Stomach (tissue), 9 donors: Measurements from ENCODE around the gene DCLK2. TPM values are rescaled to one million over a fixed set of nuclear protein-coding genes. Genes with fewer than 3 reads are reported as not detected.
A peak's percentile ranks its signal among the peaks of the same experiment; 100 is the strongest.

Experiments
- DNase-seq, 2 donors: peaks; one replicate each; pipeline versions ENCODE4 v3.0.0 to v3.0.0-alpha.2; 2013 to 2019
- H3K27ac ChIP-seq, 5 donors: fragments of 200-600 bp in 4 of 5; sonication (generic) in 4 of 5; one replicate each; pipeline ENCODE4 v1.5.1; 2013 to 2019; ENCODE audit warnings: mild to moderate bottlenecking in 1 of 5, moderate library complexity in 1 of 5
- H3K27me3 ChIP-seq, 3 donors: fragments of 200-600 bp; sonication (generic); one replicate each; pipeline ENCODE4 v1.5.1; 2017 to 2019; ENCODE audit warnings: mixed run types in 1 of 3
- H3K36me3 ChIP-seq, 4 donors: fragments of 200-600 bp; sonication (generic); 1 replicate in 3 of 4; 2 replicates in 1 of 4; pipeline ENCODE4 v1.5.1; 2016 to 2019
- H3K4me1 ChIP-seq, 4 donors: fragments of 200-600 bp; sonication (generic); one replicate each; pipeline ENCODE4 v1.5.1; 2016 to 2019
- H3K4me3 ChIP-seq, 4 donors: fragments of 200-600 bp; sonication (generic) in 3 of 4; one replicate each; pipeline ENCODE4 v1.5.1; 2016 to 2019; ENCODE audit warnings: mild to moderate bottlenecking in 1 of 4
- H3K9me3 ChIP-seq, 4 donors: fragments of 200-600 bp; sonication (generic); one replicate each; pipeline ENCODE4 v1.5.1; 2016 to 2019
- CTCF ChIP-seq, 7 experiments: fragments of 450-650 bp in 4 of 7; fragments of 200-600 bp in 3 of 7; sonication (generic) in 3 of 7; IDR thresholded peaks; one replicate each; pipeline ENCODE4 v1.5.1; 2016 to 2019; ENCODE audit warnings: antibody characterized with exemption in 7 of 7, control low read depth in 2 of 7, mild to moderate bottlenecking in 1 of 7
- EP300 ChIP-seq: sonication (generic); formaldehyde crosslinking; IDR thresholded peaks from one replicate; pipeline ENCODE4 v1.6.1; 2017; ENCODE audit warnings: antibody characterized with exemption
- POLR2A ChIP-seq, 4 donors: fragments of 450-650 bp; IDR thresholded peaks; one replicate each; pipeline ENCODE4 v1.6.1; 2016; ENCODE audit warnings: antibody characterized with exemption in 4 of 4, control low read depth in 2 of 4, mild to moderate bottlenecking in 1 of 4, moderate library complexity in 1 of 4
- POLR2AphosphoS5 ChIP-seq, 3 donors: sonication (generic); formaldehyde crosslinking; IDR thresholded peaks; one replicate each; pipeline ENCODE4 v1.6.1; 2016; ENCODE audit warnings: antibody characterized with exemption in 3 of 3
- WGBS, 5 donors: extraction: QIAGEN DNeasy Blood & Tissue Kit in 3 of 5; methylation state at CpG; one replicate each; pipeline versions ENCODE4 v1.1.5 to v1.1.7; 2013 to 2018; 5-methylcytosine and 5-hydroxymethylcytosine counted together
- intact Hi-C: fragments of 100-400 bp; cut with DNase I; formaldehyde crosslinking; loops from one replicate; pipeline ENCODE4 v1.15.1; 2023; ENCODE audit warnings: low total_unique reads
- polyA plus RNA-seq, 3 donors: library from polyadenylated mRNA; stranded (reverse); fragments of 200-250 nt; gene quantifications; one replicate each; pipeline ENCODE4 v1.2.3, GENCODE V29; 2013
- total RNA-seq, 5 donors: library from RNA; depleted of rRNA; stranded (reverse); fragments of >200 nt; gene quantifications; one replicate each; pipeline versions ENCODE4 v1.1.0 to v1.2.3, GENCODE V29; 2014 to 2016
- donor health status: healthy with polysubstance abuse.
- donor health status: Bipolar disorder and iron deficiency.
- donor health status: healthy.

DCLK2 gene
- total and polyA plus RNA-seq, 8 donors = 0.61 to 16.3 (median 1.7) TPM

DNA sequence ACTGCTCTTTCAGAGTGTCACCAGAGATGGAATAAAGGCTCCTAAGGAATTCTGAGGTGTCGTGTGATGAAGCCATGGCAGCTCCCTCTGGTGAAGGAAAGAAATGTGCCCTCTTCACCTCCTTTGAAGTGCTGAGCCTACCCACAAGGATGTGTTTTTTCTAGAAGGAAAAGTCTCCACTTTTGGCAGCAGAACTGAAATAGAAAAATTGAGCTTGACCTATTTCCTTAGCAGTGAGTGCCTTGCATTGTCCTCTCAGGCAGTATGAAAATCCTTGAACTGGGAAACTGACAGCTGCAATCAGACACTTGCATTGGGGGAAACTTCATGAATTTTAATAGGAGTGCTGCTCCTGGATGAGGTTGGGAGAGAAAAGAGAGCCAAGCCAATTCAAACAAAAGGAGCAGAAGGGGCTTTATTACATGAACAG is 95.2 kb downstream of the DCLK2 start:
- Histone ChIP-seq H3K4me3 (no peak overlapping the region), H3K36me3 (no peaks in the 10 kb centered on the region), H3K9me3 (no peaks in the 10 kb centered on the region), H3K4me1 (peaks cover 0 to 14% (median 1%) of the 10 kb centered on the region in 4 donors), H3K27me3 (no peaks in the 10 kb centered on the region), H3K27ac (peak overlapping the region in 2 of 5 donors; percentile 16 to 25)
- intact Hi-C loops = no loop called here
- WGBS, 5 donors = 58 to 88% (median 72%) methylated on average over 1 of the region's 1 CpG
- peak in 1 of 2 donors; percentile 13 for DNase-seq
- TF ChIP-seq CTCF (IDR thresholded peaks at IDR 0.05) = no peak
- TF ChIP-seq POLR2AphosphoS5 (IDR thresholded peaks at IDR 0.05) = no peak
- no peak for TF ChIP-seq EP300

DNA sequence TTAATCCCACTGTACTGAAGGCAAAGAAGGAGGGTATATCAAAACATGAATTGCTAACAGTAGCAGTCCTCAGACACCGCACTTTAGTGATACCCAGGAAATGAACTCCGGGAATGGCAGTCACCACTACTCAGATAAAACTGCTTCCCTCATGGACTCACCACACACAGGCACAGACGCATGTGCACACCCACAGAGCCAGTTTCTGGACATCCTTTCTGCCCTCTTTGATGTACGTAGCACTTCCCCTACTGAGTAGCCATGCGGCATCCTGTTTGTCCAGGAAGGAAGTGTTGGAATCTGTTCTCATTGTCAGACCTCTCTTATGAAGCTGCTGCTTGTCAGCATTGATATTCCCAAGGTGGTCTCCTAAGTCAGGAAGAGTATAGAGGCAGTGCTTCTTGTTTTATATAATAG is 95.7 kb downstream of the DCLK2 start:
- H3K4me3 ChIP-seq = no peak overlapping the region
- intact Hi-C loops = no loop called here
- H3K27ac ChIP-seq = peak overlapping the region in 2 of 5 donors; percentile 16 to 25
- no peaks in the 10 kb centered on the region for H3K27me3 ChIP-seq
- WGBS, 5 donors = 63 to 76% (median 72%) methylated on average over 5 of the region's 5 CpGs
- DNase-seq = peak in 1 of 2 donors; percentile 58
- TF ChIP-seq POLR2AphosphoS5 (IDR thresholded peaks at IDR 0.05) (peak in 2 of 3 donors; percentile 13 to 24), POLR2A (IDR thresholded peaks at IDR 0.05) (no peak)
- H3K36me3 ChIP-seq = no peaks in the 10 kb centered on the region
- H3K4me1 ChIP-seq = peaks cover 0 to 15% (median 1%) of the 10 kb centered on the region in 4 donors
- no peaks in the 10 kb centered on the region for H3K9me3 ChIP-seq

DNA sequence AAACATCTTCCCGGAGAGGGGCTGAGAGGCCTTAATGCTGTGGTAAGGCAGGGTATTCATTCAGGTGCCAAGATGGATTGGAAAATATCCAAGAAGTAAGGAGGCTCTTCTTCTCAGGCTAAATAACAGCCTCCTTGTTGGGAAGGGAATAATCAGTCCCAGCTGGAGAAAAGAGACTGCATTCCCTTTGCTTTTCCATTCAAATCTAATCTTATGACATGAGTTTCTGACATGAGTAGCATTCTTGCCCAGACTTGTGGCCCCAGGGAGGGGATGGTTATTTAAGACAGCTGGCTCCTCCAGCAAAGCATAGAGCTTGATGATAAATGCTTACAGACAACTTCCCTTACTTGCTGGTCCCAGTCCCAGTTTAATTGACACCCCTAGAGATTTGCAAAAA is 98.3 kb downstream of the DCLK2 start:
- Histone ChIP-seq H3K27ac (no peak overlapping the region), H3K4me1 (peaks cover 0 to 18% (median 1%) of the 10 kb centered on the region in 4 donors), H3K36me3 (no peaks in the 10 kb centered on the region), H3K4me3 (no peak overlapping the region), H3K27me3 (no peaks in the 10 kb centered on the region), H3K9me3 (no peaks in the 10 kb centered on the region)
- TF ChIP-seq POLR2A (IDR thresholded peaks at IDR 0.05) = no peak
- no peak for TF ChIP-seq EP300
- 47 to 84% (median 71%) methylated on average over 1 of the region's 1 CpG for WGBS, 5 donors
- peak in 1 of 2 donors; percentile 73 for DNase-seq
- intact Hi-C loops = no loop called here

DNA sequence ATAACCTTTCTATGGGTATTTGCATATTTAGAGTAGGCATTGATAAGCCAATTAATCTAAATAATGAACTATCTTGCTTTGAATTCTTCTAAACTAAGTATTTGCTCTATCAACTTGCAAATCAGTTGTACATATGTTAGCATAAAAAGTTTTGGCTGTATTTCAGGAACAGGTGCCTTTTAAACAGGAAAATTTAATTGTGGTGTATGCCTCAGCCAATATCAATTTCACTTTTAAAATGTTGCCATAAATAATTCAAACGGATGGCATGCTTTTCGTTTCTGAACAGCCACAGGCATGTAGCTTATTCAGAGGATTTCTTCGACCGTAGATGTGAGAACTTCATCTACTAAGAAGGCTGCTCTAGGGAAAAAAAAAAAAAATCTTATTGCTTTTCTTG is 99.9 kb downstream of the DCLK2 start:
- TF ChIP-seq EP300 = no peak
- no peak for TF ChIP-seq POLR2A (IDR thresholded peaks at IDR 0.05)
- TF ChIP-seq POLR2AphosphoS5 (IDR thresholded peaks at IDR 0.05) = no peak
- no peak for TF ChIP-seq CTCF (IDR thresholded peaks at IDR 0.05)
- no peak for DNase-seq
- 41 to 55% (median 46%) methylated on average over 4 of the region's 4 CpGs for WGBS, 5 donors
- no peaks in the 10 kb centered on the region for H3K27me3 ChIP-seq
- intact Hi-C loops = no loop called here
- H3K4me1 ChIP-seq = peaks cover 0 to 22% (median 1%) of the 10 kb centered on the region in 4 donors
- H3K4me3 ChIP-seq = no peak overlapping the region
- no peaks in the 10 kb centered on the region for H3K36me3 ChIP-seq
- H3K9me3 ChIP-seq = no peaks in the 10 kb centered on the region
- no peak overlapping the region for H3K27ac ChIP-seq

- H3K36me3 ChIP-seq = no peaks in the 10 kb centered on the region
- no peak overlapping the region for H3K27ac ChIP-seq
- H3K4me3 ChIP-seq = no peak overlapping the region
- H3K9me3 ChIP-seq = no peaks in the 10 kb centered on the region
- intact Hi-C loops = no loop called here
- H3K4me1 ChIP-seq = peaks cover 0 to 15% (median 1%) of the 10 kb centered on the region in 4 donors
- H3K27me3 ChIP-seq = no peaks in the 10 kb centered on the region
- no peak for TF ChIP-seq CTCF (IDR thresholded peaks at IDR 0.05)
- TF ChIP-seq EP300 = no peak
- no peak for TF ChIP-seq POLR2A (IDR thresholded peaks at IDR 0.05)
- TF ChIP-seq POLR2AphosphoS5 (IDR thresholded peaks at IDR 0.05) = no peak
- DNase-seq = peak in 1 of 2 donors; percentile 57
Observed at GRCh38 chr4:150181536-150181935, 103.3 kb downstream of the DCLK2 start.
